ENCODE data around the gene PTPRD. TPM values are rescaled to one million over a fixed set of nuclear protein-coding genes. Genes with fewer than 3 reads are reported as not detected.
"Not testable (repeated sequence)": the region's sequence is repeated elsewhere in the genome, so short reads cannot be mapped to it uniquely, and the experiment has no call there.

Gene PTPRD
- total RNA-seq, 2 experiments from 2014 or later = not detected

GRCh38 chr9:8703904-8704303 is 1908.9 kb downstream of the PTPRD start:
- CTCF ChIA-PET = no interaction called here
- H3K27ac Mint-ChIP-seq = no peak overlapping the region
- H3K27me3 Mint-ChIP-seq (ENCODE audit: low read depth) = peaks cover 4% of the 10 kb centered on the region
- intact Hi-C loops (cut with micrococcal nuclease) = no loop called here
- H3K4me1 Mint-ChIP-seq (ENCODE audit: low read depth) = no peaks in the 10 kb centered on the region
- no peak for DNase-seq
- H3K9me3 Mint-ChIP-seq = no peaks in the 10 kb centered on the region
- H3K36me3 Mint-ChIP-seq (ENCODE audit: low read depth) = no peaks in the 10 kb centered on the region
- no peak overlapping the region for H3K4me3 Mint-ChIP-seq

DNA sequence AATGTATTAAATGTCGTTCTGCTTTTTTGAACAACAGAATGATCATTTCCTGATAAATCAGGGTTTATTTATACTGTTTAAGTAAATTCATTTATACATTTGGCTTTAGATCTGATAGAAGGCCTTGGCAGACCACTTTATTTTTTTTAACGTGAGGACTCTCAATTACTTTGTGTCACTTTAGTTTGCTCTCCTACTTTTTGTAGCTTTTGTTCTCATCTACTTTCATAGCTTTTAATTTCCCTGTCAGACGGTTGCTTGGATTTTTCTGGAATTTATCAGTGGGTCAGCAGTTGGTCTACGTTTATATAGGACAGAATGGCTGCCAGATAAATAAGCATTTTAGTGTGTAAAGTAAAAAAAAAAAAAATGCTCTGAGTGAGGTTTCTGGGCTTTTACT is 1910.9 kb downstream of the PTPRD start:
- Mint-ChIP-seq H3K9me3 (no peaks in the 10 kb centered on the region), H3K36me3 (ENCODE audit: low read depth) (no peaks in the 10 kb centered on the region), H3K4me3 (no peak overlapping the region), H3K27ac (no peak overlapping the region), H3K27me3 (ENCODE audit: low read depth) (peaks cover 4% of the 10 kb centered on the region), H3K4me1 (ENCODE audit: low read depth) (no peaks in the 10 kb centered on the region)
- no peak for DNase-seq
- intact Hi-C loops (cut with micrococcal nuclease) = no loop called here
- CTCF ChIA-PET = no interaction called here

DNA sequence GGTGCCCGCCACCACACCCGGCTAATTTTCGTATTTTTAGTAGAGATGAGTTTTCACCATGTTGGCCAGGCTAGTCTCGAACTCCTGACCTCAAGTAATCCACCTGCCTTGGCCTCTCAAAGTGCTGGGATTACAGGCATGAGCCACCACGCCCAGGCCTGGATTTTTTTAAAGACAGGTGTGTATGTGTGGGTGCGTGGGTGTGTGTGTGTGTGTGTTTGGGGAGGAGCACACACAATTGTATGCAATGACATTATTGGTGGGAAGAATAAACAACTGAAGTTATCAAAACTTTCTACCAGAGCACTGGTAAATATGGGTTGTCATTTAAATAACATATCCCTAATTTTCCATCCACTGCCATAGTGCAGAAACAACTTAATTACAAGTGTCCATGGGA is 1915.2 kb downstream of the PTPRD start:
- H3K4me1 Mint-ChIP-seq (ENCODE audit: low read depth); intact Hi-C loops (cut with micrococcal nuclease); H3K4me3 Mint-ChIP-seq; DNase-seq; H3K27ac Mint-ChIP-seq; H3K9me3 Mint-ChIP-seq; H3K36me3 Mint-ChIP-seq (ENCODE audit: low read depth); CTCF ChIA-PET; H3K27me3 Mint-ChIP-seq (ENCODE audit: low read depth): not testable (repeated sequence)

- Mint-ChIP-seq H3K4me3 (no peak overlapping the region), H3K27ac (no peak overlapping the region), H3K4me1 (ENCODE audit: low read depth) (no peaks in the 10 kb centered on the region), H3K36me3 (ENCODE audit: low read depth) (no peaks in the 10 kb centered on the region), H3K9me3 (no peaks in the 10 kb centered on the region), H3K27me3 (ENCODE audit: low read depth) (peaks cover 3% of the 10 kb centered on the region)
- intact Hi-C loops (cut with micrococcal nuclease) = no loop called here
- no peak for DNase-seq
- CTCF ChIA-PET = no interaction called here
Observed at GRCh38 chr9:8696516-8696915, 1916.3 kb downstream of the PTPRD start.

GRCh38 chr9:8694983-8695588 is 1917.7 kb downstream of the PTPRD start:
- no peak overlapping the region for H3K4me3 Mint-ChIP-seq
- H3K9me3 Mint-ChIP-seq = no peaks in the 10 kb centered on the region
- peaks cover 3% of the 10 kb centered on the region for H3K27me3 Mint-ChIP-seq (ENCODE audit: low read depth)
- CTCF ChIA-PET = no interaction called here
- H3K4me1 Mint-ChIP-seq (ENCODE audit: low read depth) = no peaks in the 10 kb centered on the region
- H3K36me3 Mint-ChIP-seq (ENCODE audit: low read depth) = no peaks in the 10 kb centered on the region
- no peak for DNase-seq
- no peak overlapping the region for H3K27ac Mint-ChIP-seq
- intact Hi-C loops (cut with micrococcal nuclease) = no loop called here

GRCh38 chr9:8693464-8693863 is 1919.3 kb downstream of the PTPRD start:
- no peak overlapping the region for H3K27ac Mint-ChIP-seq
- intact Hi-C loops (cut with micrococcal nuclease) = no loop called here
- CTCF ChIA-PET = interaction anchor here (0.7 kb wide), 1 partner anchor 254 kb away, joined by 5 read pairs; no protein-coding TSS in a partner anchor
- H3K4me1 Mint-ChIP-seq (ENCODE audit: low read depth) = no peaks in the 10 kb centered on the region
- peaks cover 3% of the 10 kb centered on the region for H3K27me3 Mint-ChIP-seq (ENCODE audit: low read depth)
- DNase-seq = no peak
- no peaks in the 10 kb centered on the region for H3K36me3 Mint-ChIP-seq (ENCODE audit: low read depth)
- H3K4me3 Mint-ChIP-seq = no peak overlapping the region
- H3K9me3 Mint-ChIP-seq = no peaks in the 10 kb centered on the region

GRCh38 chr9:8686516-8686915 is 1926.3 kb downstream of the PTPRD start:
- H3K27ac Mint-ChIP-seq = no peak overlapping the region
- no peaks in the 10 kb centered on the region for H3K4me1 Mint-ChIP-seq (ENCODE audit: low read depth)
- no peaks in the 10 kb centered on the region for H3K36me3 Mint-ChIP-seq (ENCODE audit: low read depth)
- H3K9me3 Mint-ChIP-seq = no peaks in the 10 kb centered on the region
- no peaks in the 10 kb centered on the region for H3K27me3 Mint-ChIP-seq (ENCODE audit: low read depth)
- no peak overlapping the region for H3K4me3 Mint-ChIP-seq
- no peak for DNase-seq
- intact Hi-C loops (cut with micrococcal nuclease) = no loop called here
- CTCF ChIA-PET = no interaction called here

GRCh38 chr9:8685825-8686224 is 1927.0 kb downstream of the PTPRD start:
- H3K4me3 Mint-ChIP-seq = no peak overlapping the region
- H3K9me3 Mint-ChIP-seq = no peaks in the 10 kb centered on the region
- intact Hi-C loops (cut with micrococcal nuclease) = no loop called here
- H3K27ac Mint-ChIP-seq = no peak overlapping the region
- H3K36me3 Mint-ChIP-seq (ENCODE audit: low read depth) = no peaks in the 10 kb centered on the region
- DNase-seq = no peak
- no peaks in the 10 kb centered on the region for H3K27me3 Mint-ChIP-seq (ENCODE audit: low read depth)
- no peaks in the 10 kb centered on the region for H3K4me1 Mint-ChIP-seq (ENCODE audit: low read depth)
- CTCF ChIA-PET = interaction anchor here (0.5 kb wide), 1 partner anchor 1144 kb away, joined by 4 read pairs; no protein-coding TSS in a partner anchor

GRCh38 chr9:8684978-8685708 is 1927.7 kb downstream of the PTPRD start:
- Mint-ChIP-seq H3K4me3 (no peak overlapping the region), H3K36me3 (ENCODE audit: low read depth) (no peaks in the 10 kb centered on the region), H3K27ac (no peak overlapping the region), H3K9me3 (no peaks in the 10 kb centered on the region), H3K4me1 (ENCODE audit: low read depth) (no peaks in the 10 kb centered on the region), H3K27me3 (ENCODE audit: low read depth) (no peaks in the 10 kb centered on the region)
- CTCF ChIA-PET = interaction anchor here (0.5 kb wide), 1 partner anchor 1145 kb away, joined by 4 read pairs; no protein-coding TSS in a partner anchor
- intact Hi-C loops (cut with micrococcal nuclease) = no loop called here
- no peak for DNase-seq

- H3K36me3 Mint-ChIP-seq (ENCODE audit: low read depth) = no peaks in the 10 kb centered on the region
- intact Hi-C loops (cut with micrococcal nuclease) = no loop called here
- no peaks in the 10 kb centered on the region for H3K9me3 Mint-ChIP-seq
- DNase-seq = no peak
- no peaks in the 10 kb centered on the region for H3K4me1 Mint-ChIP-seq (ENCODE audit: low read depth)
- no peaks in the 10 kb centered on the region for H3K27me3 Mint-ChIP-seq (ENCODE audit: low read depth)
- H3K27ac Mint-ChIP-seq = no peak overlapping the region
- CTCF ChIA-PET = no interaction called here
- H3K4me3 Mint-ChIP-seq = no peak overlapping the region
Observed at GRCh38 chr9:8683496-8683895, 1929.3 kb downstream of the PTPRD start.

DNA sequence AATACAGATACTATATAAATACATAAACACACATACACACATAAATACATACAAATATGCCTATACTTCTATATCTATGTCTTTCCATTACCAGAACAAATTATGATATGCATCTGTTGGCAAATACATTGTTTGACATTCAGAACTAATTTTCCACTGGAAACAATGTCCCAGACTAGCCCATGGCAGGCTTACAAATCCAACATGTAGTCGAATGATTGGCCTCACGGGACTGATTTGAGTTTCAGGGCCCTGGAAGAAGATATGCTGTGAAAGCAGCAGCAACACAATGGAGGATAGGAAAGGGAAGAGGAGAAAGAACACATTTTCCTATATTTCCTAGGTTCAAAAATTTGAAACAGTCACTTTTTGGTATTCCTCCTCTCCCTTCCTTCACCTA is 1932.1 kb downstream of the PTPRD start:
- Mint-ChIP-seq H3K9me3 (no peaks in the 10 kb centered on the region), H3K27ac (no peak overlapping the region), H3K4me1 (ENCODE audit: low read depth) (no peaks in the 10 kb centered on the region), H3K4me3 (no peak overlapping the region), H3K36me3 (ENCODE audit: low read depth) (no peaks in the 10 kb centered on the region), H3K27me3 (ENCODE audit: low read depth) (peaks cover 2% of the 10 kb centered on the region)
- intact Hi-C loops (cut with micrococcal nuclease) = no loop called here
- no peak for DNase-seq
- CTCF ChIA-PET = no interaction called here

GRCh38 chr9:8680157-8680556 is 1932.6 kb downstream of the PTPRD start:
- intact Hi-C loops (cut with micrococcal nuclease) = no loop called here
- H3K4me3 Mint-ChIP-seq = no peak overlapping the region
- peaks cover 4% of the 10 kb centered on the region for H3K27me3 Mint-ChIP-seq (ENCODE audit: low read depth)
- no peak overlapping the region for H3K27ac Mint-ChIP-seq
- no peaks in the 10 kb centered on the region for H3K4me1 Mint-ChIP-seq (ENCODE audit: low read depth)
- H3K9me3 Mint-ChIP-seq = no peaks in the 10 kb centered on the region
- CTCF ChIA-PET = no interaction called here
- no peaks in the 10 kb centered on the region for H3K36me3 Mint-ChIP-seq (ENCODE audit: low read depth)
- DNase-seq = no peak

GRCh38 chr9:8679371-8679822 is 1933.4 kb downstream of the PTPRD start:
- Mint-ChIP-seq H3K27me3 (ENCODE audit: low read depth) (peaks cover 4% of the 10 kb centered on the region), H3K36me3 (ENCODE audit: low read depth) (no peaks in the 10 kb centered on the region), H3K27ac (no peak overlapping the region), H3K9me3 (no peaks in the 10 kb centered on the region), H3K4me3 (no peak overlapping the region), H3K4me1 (ENCODE audit: low read depth) (no peaks in the 10 kb centered on the region)
- intact Hi-C loops (cut with micrococcal nuclease) = no loop called here
- no peak for DNase-seq
- CTCF ChIA-PET = no interaction called here

All from activated naive CD4-positive, alpha-beta T cell treated with anti-CD3 and anti-CD28 coated beads for 36 hours (primary cell).